ENCODE measurements around the gene PTBP1. TPM values are rescaled to one million over a fixed set of nuclear protein-coding genes. Genes with fewer than 3 reads are reported as not detected.

Gene PTBP1
- total RNA-seq, result 56.0 TPM
- long read RNA-seq, transcript PTBP1-201 (14 exons, 3,155 nt), result minor isoform, 14 of 69 reads
- long read RNA-seq, transcript PTBP1-203 (15 exons, 3,598 nt), result major isoform, 23 of 69 reads
- long read RNA-seq, partial matches to known transcripts, result 17 of 69 reads
- long read RNA-seq, other reads (novel, unspliced or antisense), result 14 of 69 reads

DNA sequence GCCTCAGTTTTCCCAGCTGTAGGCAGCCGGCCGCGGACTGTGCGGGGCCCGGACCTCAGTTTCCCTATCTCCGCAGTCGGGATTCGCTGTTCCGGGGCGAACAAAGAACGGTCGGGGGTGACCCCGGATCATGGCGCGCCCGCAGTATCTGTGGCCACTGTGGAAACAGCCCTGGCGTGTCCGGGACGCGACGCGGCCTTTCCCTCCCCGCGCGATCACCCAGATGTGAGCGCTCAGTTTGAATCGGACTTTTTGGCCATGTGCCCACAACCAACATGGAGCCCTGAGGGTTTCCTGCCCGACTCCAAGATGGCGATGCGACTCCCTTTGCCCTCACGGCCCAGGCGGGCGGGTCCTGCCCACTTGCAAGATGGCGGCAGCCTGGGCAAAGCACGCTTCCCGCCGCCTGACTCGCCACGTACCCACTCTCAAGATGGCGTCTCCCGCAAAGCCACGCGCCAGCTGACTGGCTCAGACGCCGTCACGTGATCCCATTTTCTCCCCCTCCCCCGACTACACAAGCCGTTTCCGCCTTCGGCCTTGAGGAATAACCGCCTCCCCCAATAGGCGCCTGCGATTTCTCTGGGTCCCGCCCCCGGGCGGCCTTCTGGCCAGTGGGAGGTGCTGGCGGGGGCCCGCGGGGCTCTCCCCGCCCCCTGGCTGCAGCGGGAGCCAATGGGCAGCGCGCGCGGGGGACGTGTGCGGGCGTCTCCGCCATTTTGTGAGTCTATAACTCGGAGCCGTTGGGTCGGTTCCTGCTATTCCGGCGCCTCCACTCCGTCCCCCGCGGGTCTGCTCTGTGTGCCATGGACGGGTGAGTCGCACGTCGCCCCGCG is at the start of gene PTBP1:
Gene PTBP1, plus strand, starts transcription at position 761 of the 836 bp plus-strand sequence. Its CDS starts 46 bp downstream, at position 807.
- ATAC-seq (ENCODE audit: poor library complexity), result peak; percentile 89
- peak; percentile 100 for DNase-seq
- intact Hi-C loops (cut with DNase I), result no loop called here

DNA sequence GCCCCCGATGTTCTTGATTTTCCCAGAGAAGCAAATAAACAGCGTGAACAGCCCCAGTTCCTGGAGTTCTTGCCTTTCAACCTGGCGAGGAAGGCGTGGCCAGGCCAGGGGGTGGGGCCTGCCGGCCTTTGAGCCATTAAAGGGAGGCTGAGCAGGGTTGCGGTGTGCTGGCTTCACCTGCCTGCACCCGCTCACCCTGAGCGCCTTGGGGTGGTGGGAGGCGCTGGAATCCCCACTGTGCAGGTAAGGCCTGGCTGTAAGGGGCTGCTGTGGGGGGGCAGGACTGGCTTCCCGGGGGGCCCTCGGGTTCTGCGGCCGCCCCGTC is 49.0 kb upstream of the PTBP1 start:
- DNase-seq, result no peak
- intact Hi-C loops (cut with DNase I), result no loop called here
- no peak for ATAC-seq (ENCODE audit: poor library complexity)

DNA sequence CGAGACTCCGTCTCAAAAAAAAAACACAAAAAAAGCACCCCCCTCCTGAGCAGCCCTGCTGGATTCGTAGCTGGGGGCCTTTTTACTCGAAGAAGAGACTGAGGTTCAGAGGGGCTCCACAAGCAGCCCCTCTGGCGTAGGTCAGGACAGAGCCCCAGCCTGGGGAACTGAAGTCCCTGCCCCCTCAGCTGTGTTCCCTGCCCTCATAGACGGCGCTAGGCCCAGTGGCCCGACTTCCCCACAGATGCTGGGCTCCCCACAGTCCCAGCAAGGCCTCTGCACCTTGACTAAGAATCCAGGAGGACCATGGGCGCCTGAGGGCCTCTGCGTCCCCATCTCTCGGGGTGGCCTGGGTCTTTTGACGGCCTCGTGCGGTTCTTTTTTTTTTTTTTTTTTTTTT is 47.4 kb upstream of the PTBP1 start:
- intact Hi-C loops (cut with DNase I), result no loop called here
- DNase-seq (no peak), ATAC-seq (ENCODE audit: poor library complexity) (no peak)

DNA sequence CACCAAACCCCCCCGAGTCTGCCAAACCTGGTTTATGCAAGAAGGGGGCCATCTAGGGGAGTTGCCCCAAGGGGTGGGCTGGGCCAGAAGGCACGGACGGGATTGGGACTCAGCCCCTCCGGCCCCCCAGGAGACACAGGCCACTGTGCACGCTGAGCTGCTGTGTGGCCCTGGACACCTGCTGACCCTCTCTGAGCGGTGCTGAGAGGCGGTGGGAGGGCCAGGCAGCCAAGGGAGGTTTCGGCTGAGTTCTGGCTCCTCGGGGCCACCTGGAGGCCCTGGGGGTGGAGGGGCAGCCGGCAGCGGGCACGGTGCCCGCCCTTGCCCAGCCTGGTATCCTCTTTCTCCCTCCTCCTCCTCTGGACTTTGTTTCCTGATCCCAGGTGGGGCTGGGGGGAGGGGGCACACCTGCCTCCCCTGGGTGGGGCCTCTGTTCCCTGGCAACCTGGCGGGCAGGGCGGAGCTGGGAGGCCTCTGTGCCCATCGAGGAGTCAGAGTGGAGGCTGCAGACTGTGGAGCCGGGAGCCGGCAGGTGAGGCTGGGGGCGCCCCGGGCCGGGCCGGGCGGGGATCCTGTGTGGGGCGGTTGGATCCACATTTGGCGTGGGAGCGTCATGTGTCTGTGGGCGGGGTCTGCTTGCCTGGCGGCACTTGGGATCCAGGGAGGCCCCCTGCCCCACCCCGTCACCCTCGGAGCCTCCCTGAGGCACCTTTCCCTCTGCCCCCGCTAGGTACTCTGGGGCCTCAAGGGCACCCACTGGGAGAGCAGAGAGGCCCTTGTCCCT is 46.4 kb upstream of the PTBP1 start, which contains the start of gene MISP:
Gene MISP, plus strand, starts transcription at position 473 of the 784 bp plus-strand sequence. CDS start 5,835 bp downstream, outside the sequence.
- ATAC-seq (ENCODE audit: poor library complexity) (no peak), DNase-seq (no peak)
- intact Hi-C loops (cut with DNase I), result no loop called here

DNA sequence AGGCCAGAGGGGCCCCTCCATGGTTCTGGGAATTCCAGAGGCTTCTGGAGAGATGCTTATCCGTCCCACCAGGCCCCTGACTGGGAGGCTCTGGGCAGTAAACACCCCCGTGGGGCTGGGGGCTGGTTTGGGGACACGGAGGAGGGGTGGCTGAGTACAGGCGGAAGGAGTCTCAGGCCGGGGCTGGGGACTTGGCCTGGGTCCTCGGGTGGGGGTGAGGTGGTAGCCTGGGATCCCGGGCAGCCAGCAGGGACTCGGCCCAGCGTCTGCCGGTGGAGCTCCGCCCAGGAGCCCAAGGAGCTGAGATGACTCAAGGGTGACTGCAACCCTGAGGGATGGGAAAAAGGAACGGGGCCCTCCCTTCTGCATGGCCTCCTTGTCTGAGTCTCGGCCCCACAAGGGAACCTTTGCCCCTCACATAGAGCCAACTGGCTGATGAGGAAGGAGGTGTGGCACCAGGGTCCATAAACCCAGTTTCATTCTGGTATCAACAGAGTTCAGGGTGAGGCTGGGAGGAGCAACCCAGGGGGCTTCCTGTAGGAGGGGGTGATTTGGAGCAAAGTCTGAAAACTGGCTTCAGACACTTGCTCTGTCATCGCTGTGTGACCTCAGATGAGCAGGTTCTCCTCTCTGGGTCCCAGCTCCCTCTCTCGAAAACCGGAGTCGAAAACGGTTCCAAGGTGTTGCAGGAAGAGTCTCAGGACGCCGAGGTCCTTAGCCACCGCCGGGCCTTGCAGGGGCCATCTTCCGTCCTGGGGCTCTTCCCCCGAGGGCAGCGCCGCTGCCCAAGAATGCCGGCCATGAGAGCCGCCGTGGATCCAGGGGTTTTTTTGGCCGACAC is 45.5 kb upstream of the PTBP1 start:
- intact Hi-C loops (cut with DNase I), result no loop called here
- peak; percentile 33 for ATAC-seq (ENCODE audit: poor library complexity)
- DNase-seq, result no peak

DNA sequence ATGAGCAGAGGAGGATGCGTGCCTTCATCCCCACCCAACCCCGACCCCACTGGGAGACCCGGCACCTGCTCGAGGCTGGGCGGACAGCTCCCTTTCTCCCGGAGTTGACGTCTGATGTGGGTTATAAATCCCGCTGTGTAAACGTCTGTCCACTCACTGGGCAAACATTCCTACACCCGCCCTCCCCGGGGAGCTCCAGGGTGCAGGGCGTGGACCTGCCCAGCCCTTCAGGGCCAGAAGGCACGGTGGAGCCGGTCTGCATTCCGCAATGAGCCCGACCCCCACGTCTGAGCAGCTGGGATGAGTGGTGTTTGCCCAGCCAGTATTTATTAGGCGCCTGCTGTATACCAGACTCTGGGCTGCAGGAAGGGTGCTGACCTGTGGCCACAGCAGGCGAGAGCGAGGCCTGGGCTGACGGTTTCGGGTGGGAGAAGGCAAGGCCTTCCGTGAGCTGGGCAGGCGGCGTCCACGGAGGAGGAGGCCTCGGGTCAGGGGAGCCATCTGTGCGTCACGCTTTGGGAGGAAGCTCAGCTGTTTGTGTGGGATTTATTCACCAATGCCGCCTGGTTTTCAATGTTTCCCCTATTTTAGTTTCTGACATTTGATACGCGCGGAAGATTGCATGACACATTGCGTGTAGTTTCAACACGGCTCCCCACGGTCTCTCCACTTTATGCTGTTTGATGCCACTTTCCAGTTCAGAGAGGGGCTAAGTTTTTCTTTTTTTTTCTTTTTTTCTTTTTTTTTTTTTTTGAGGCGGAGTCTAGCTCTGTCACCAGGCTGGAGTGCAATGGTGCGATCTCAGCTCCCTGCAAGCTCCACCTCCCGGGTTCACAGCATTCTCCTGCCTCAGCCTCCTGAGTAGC is 44.4 kb upstream of the PTBP1 start:
- DNase-seq, result no peak

DNA sequence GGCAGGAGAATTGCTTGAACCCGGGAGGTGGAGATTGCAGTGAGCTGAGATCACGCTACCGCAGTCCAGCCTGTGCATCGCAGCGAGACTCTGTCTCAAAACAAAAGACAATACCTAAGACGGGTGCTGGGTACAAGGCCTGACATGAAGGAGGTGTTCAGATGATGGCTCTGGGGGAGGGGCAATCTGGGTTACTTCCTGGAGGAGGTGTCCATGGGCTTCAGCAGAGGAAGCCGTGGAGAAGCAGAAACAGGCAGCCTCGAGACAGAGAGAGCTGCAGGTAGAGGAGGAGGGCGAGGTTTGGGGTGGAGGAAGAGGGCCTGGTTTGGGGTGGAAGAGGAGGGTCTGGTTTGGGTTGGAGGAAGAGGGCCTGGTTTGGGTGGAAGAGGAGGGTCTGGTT is 42.7 kb upstream of the PTBP1 start:
- ATAC-seq (ENCODE audit: poor library complexity), result no peak
- intact Hi-C loops (cut with DNase I), result no loop called here
- DNase-seq, result no peak

More for the DNA sequence above, 44.4 kb upstream of the PTBP1 start:
- peak; percentile 35 for ATAC-seq (ENCODE audit: poor library complexity)
- intact Hi-C loops (cut with DNase I), result no loop called here

DNA sequence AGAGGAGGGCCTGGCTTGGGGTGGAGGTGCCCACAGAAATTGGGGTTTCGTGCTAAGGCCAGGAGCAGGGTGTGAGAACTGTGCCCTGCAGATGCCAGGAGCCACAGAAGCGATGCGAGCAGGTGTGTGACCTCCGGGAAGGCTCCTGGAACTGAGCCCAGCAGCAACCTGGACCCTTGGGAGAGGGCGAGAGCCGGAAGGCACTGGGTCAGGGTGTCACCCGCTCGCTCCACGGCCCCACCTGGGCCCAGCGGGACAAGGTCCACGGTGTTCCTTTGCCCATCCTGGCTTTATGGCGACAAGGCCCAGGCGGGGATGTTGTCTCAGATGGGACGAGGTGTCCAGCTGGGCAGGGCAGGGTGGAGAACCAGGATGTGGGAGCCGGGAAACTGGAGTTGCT is 42.2 kb upstream of the PTBP1 start:
- no peak for DNase-seq
- ATAC-seq (ENCODE audit: poor library complexity), result no peak
- intact Hi-C loops (cut with DNase I), result no loop called here

DNA sequence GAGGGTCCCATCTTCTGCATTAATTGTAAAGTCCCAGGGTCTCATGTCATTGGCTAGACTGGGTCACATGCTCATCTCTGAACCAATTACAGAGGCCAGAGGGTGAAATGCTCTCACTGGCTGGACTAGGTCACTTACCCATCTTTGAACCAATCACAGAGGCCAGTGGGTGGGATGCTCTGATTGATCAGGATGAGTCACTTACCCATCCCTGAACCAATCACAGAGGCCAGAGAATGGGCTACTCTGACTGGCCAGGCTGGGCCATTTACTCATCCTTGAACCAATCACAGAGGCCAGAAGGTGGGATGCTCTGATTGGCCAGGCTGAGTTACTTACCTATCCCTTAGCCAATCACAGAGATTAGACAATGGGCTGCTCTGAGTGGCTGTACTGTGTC is 41.0 kb upstream of the PTBP1 start:
- DNase-seq, result no peak
- intact Hi-C loops (cut with DNase I), result no loop called here
- no peak for ATAC-seq (ENCODE audit: poor library complexity)

DNA sequence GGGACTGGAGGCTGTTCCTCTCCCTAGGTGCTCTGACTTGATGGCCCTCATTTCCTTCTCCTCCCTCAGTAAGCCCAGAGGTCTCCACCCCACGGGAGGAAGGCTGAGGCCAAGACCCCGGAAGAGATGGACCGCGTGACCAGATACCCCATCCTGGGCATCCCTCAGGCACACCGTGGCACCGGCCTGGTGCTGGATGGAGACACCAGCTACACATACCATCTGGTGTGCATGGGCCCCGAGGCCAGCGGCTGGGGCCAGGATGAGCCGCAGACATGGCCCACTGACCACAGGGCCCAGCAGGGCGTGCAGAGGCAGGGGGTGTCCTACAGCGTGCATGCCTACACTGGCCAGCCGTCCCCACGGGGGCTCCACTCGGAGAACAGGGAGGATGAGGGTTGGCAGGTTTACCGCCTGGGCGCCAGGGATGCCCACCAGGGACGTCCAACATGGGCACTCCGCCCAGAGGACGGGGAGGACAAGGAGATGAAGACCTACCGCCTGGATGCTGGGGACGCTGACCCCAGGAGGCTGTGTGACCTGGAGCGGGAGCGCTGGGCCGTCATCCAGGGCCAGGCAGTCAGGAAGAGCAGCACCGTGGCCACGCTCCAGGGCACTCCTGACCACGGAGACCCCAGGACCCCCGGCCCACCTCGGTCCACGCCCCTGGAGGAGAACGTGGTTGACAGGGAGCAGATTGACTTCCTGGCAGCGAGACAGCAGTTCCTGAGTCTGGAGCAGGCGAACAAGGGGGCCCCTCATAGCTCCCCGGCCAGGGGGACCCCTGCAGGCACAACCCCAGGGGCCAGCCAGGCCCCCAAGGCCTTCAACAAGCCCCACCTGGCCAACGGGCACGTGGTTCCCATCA is 40.2 kb upstream of the PTBP1 start:
- intact Hi-C loops (cut with DNase I), result no loop called here
- ATAC-seq (ENCODE audit: poor library complexity) (no peak), DNase-seq (no peak)

DNA sequence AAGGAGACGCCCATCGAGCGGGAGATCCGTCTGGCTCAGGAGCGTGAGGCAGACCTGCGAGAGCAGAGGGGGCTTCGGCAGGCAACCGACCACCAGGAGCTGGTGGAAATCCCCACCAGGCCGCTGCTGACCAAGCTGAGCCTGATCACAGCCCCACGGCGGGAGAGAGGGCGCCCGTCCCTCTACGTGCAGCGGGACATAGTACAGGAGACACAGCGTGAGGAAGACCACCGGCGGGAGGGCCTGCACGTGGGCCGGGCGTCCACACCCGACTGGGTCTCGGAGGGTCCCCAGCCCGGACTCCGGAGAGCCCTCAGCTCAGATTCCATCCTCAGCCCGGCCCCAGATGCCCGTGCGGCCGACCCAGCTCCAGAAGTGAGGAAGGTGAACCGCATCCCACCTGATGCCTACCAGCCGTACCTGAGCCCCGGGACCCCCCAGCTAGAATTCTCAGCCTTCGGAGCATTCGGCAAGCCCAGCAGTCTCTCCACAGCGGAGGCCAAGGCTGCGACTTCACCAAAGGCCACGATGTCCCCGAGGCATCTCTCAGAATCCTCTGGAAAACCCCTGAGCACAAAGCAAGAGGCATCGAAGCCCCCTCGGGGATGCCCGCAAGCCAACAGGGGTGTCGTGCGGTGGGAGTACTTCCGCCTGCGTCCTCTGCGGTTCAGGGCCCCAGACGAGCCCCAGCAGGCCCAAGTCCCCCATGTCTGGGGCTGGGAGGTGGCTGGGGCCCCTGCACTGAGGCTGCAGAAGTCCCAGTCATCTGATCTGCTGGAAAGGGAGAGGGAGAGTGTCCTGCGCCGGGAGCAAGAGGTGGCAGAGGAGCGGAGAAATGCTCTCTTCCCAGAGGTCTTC is 39.2 kb upstream of the PTBP1 start:
- ATAC-seq (ENCODE audit: poor library complexity), result no peak
- intact Hi-C loops (cut with DNase I), result no loop called here

DNA sequence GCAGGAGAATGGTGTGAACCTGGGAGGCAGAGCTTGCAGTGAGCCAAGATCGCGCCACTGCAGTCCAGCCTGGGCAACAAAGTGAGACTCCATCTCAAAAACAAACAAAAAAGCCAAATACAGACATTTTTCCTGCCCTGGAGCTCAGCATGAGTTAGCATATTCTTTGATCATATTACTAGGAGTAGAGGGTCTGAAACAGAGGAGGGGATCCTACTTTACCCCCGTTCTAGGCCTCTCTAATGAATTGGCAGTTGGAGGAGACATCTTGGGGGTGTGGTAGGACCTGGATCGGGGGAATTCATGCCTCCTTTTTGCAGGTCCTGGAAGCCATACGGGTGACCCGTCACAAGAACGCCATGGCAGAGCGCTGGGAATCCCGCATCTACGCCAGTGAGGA is 34.1 kb upstream of the PTBP1 start:
- ATAC-seq (ENCODE audit: poor library complexity) (no peak), DNase-seq (no peak)
- intact Hi-C loops (cut with DNase I), result loop anchor here (10.0 kb wide), 1 partner anchor 222 kb away; the partner anchor contains the start of gene WDR18

More for the DNA sequence above, 39.2 kb upstream of the PTBP1 start:
- DNase-seq, result no peak

DNA sequence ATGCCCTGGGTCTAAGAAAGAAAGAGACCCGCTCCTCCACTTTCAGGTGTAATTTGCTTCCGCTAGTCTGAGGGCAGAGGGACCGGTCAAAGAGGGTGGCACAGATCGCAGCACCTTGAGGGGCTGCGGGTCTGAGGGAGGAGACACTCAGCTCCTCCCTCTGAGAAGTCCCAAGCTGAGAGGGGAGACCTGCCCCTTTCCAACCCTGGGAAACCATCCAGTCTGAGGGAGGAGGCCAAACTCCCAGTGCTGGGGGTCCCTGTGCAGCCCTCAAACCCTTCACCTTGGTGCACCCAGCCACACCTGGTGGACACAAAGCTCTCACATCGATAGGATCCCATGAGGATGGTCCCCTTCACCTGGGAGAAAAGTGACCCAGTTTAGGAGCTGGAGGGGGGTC is 33.4 kb upstream of the PTBP1 start:
- intact Hi-C loops (cut with DNase I), result loop anchor here (10.0 kb wide), 1 partner anchor 221 kb away; the partner anchor contains the start of gene WDR18
- no peak for ATAC-seq (ENCODE audit: poor library complexity)
- DNase-seq, result no peak

DNA sequence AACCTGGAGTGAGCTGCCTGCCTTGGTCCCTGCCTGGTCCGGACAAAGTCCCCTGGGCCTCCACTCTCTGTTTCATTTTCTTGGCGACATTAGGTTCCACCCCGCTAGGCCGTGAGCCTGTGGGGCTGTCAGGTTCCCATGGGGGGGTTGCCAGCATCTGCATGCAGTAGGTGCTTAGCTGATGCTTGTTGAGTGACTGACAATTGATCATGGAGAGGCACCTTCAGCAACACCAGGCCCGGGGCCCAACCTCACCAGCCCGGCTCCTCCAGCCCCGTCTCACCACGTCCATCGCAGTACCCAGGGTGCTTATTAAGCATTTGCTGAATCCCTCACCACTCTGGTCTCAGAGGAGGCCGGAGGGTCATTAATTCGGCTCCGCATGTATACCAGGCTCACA is 33.0 kb upstream of the PTBP1 start:
- intact Hi-C loops (cut with DNase I), result loop anchor here (10.0 kb wide), 1 partner anchor 220 kb away; the partner anchor contains the start of gene WDR18
- ATAC-seq (ENCODE audit: poor library complexity) (no peak), DNase-seq (no peak)

DNA sequence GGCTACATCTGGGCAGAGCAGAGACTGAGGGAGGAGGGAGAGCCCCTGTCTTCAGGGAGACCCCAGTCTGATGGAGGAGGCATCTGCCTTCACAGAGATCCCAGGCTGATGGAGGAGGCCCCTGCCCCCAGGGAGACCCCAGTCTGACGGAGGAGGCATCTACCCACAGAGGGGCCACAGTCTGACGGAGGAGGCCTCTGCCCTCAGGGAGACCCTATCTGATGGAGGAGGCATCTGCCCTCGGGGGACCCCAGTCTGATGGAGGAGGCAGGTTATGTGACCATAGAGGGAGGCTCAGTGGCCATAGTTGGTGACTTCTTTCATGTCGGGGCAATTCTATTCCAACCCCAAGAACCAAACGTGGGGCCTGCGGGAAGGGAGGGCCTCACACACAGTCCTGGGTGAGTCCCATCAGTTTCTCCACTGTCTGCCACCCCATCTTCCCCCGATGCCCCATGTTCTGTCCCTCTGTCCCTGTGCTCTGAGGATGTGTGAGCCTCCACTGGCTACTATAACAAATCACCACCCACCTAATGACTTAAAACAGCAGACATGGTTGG is 32.0 kb upstream of the PTBP1 start:
- no peak for ATAC-seq (ENCODE audit: poor library complexity)
- no peak for DNase-seq
- intact Hi-C loops (cut with DNase I), result loop anchor here (10.0 kb wide), 1 partner anchor 220 kb away; the partner anchor contains the start of gene WDR18

All from Right ventricle myocardium superior (tissue), 1 donor.